G401 (cell line): Measurements from ENCODE around the gene SULT2A1. TPM values are rescaled to one million over a fixed set of nuclear protein-coding genes. Genes with fewer than 3 reads are reported as not detected.
"Not testable (repeated sequence)": the region's sequence is repeated elsewhere in the genome, so short reads cannot be mapped to it uniquely, and the experiment has no call there.

Source experiments
- DNase-seq: peaks from one replicate; pipeline ENCODE4 v3.0.0-alpha.2; 2015; ENCODE audit warnings: low spot score
- in situ Hi-C: cut with HindIII; loops from 2 replicates; pipeline ENCODE4 v1.10.0; 2016; ENCODE audit warnings: low sequenced_read_pairs, mixed read lengths
- total RNA-seq: library from RNA; depleted of rRNA; stranded (reverse); fragments of >200 nt; shearing (Covaris generic); gene quantifications from 2 replicates; pipeline ENCODE4 v1.2.3, GENCODE V29; 2014; rRNA removed

The SULT2A1 gene
- total RNA-seq, result not detected in 2 replicates

GRCh38 chr19:47886010-47886559 lies at the start of gene SULT2A1:
Gene SULT2A1 (minus strand): TSS chr19:47886315. CDS start chr19:47886257, 58 bp downstream.
- in situ Hi-C loops, result no loop called here
- no peak for DNase-seq

GRCh38 chr19:47928581-47928980 lies 42.5 kb upstream of the SULT2A1 start:
- in situ Hi-C loops, DNase-seq: not testable (repeated sequence)

- in situ Hi-C loops, DNase-seq: not testable (repeated sequence)
These were observed 34.0 kb upstream of the SULT2A1 start for GRCh38 chr19:47920107-47920506.

GRCh38 chr19:47910191-47910590 lies 24.1 kb upstream of the SULT2A1 start:
- in situ Hi-C loops, DNase-seq: not testable (repeated sequence)

GRCh38 chr19:47909350-47909749 lies 23.2 kb upstream of the SULT2A1 start:
- DNase-seq, in situ Hi-C loops: not testable (repeated sequence)

- no peak for DNase-seq
- in situ Hi-C loops, result no loop called here
These were observed 15.3 kb upstream of the SULT2A1 start for GRCh38 chr19:47901370-47901769.

GRCh38 chr19:47899335-47899734 lies 13.2 kb upstream of the SULT2A1 start:
- in situ Hi-C loops, result no loop called here
- no peak for DNase-seq

GRCh38 chr19:47897861-47898260 lies 11.7 kb upstream of the SULT2A1 start:
- DNase-seq, result no peak
- in situ Hi-C loops, result no loop called here

GRCh38 chr19:47896773-47897172 lies 10.7 kb upstream of the SULT2A1 start:
- no peak for DNase-seq
- in situ Hi-C loops, result no loop called here

- DNase-seq, result no peak
- in situ Hi-C loops, result no loop called here
These were observed 9.9 kb upstream of the SULT2A1 start for GRCh38 chr19:47896019-47896418.

- in situ Hi-C loops, result no loop called here
- DNase-seq, result no peak
These were observed 9.2 kb upstream of the SULT2A1 start for GRCh38 chr19:47895165-47895782.

GRCh38 chr19:47891923-47892666 lies 6.0 kb upstream of the SULT2A1 start:
- in situ Hi-C loops, result no loop called here
- no peak for DNase-seq

GRCh38 chr19:47891622-47891922 lies 5.5 kb upstream of the SULT2A1 start:
- no peak for DNase-seq
- in situ Hi-C loops, result no loop called here

- no peak for DNase-seq
- in situ Hi-C loops, result no loop called here
These were observed 4.9 kb upstream of the SULT2A1 start for GRCh38 chr19:47890865-47891621.

GRCh38 chr19:47885067-47885463 lies 1.1 kb downstream of the SULT2A1 start:
- in situ Hi-C loops, result no loop called here
- no peak for DNase-seq

- in situ Hi-C loops, result no loop called here
- DNase-seq, result no peak
These were observed 3.2 kb downstream of the SULT2A1 start for GRCh38 chr19:47882890-47883289.

- in situ Hi-C loops, result no loop called here
- DNase-seq, result no peak
These were observed 4.4 kb downstream of the SULT2A1 start for GRCh38 chr19:47881757-47882156.

- in situ Hi-C loops, DNase-seq: not testable (repeated sequence)
These were observed 6.7 kb downstream of the SULT2A1 start for GRCh38 chr19:47879385-47879784.

GRCh38 chr19:47878906-47879305 lies 7.2 kb downstream of the SULT2A1 start:
- no peak for DNase-seq

GRCh38 chr19:47865166-47865565 lies 20.9 kb downstream of the SULT2A1 start:
- in situ Hi-C loops, result no loop called here
- DNase-seq, result no peak

More at GRCh38 chr19:47878906-47879305, 7.2 kb downstream of the SULT2A1 start:
- in situ Hi-C loops, result no loop called here
